Globus pallidus (tissue), 1 donor: Measurements from ENCODE around the gene SPATA46.
A peak's percentile ranks its signal among the peaks of the same experiment; 100 is the strongest.
"Not testable (repeated sequence)": the region's sequence is repeated elsewhere in the genome, so short reads cannot be mapped to it uniquely, and the experiment has no call there.

Experiments
- DNase-seq: peaks from one replicate; pipeline ENCODE4 v3.0.0-alpha.2; 2015; ENCODE audit warnings: low spot score

SPATA46 gene

GRCh38 chr1:162376691-162377090, at the start of gene SPATA46:
TSS of gene SPATA46 (minus strand) at chr1:162376854. CDS start at chr1:162376790, 64 bp downstream.
- no peak for DNase-seq

GRCh38 chr1:162422662-162423375, 46.2 kb upstream of the SPATA46 start:
- DNase-seq, result peak; percentile 43

GRCh38 chr1:162421258-162422164, 44.9 kb upstream of the SPATA46 start:
- no peak for DNase-seq

GRCh38 chr1:162420120-162420519, 43.5 kb upstream of the SPATA46 start:
- DNase-seq, result no peak

GRCh38 chr1:162419450-162419931, 42.8 kb upstream of the SPATA46 start:
- DNase-seq, result not testable (repeated sequence)

GRCh38 chr1:162418584-162418983, 41.9 kb upstream of the SPATA46 start:
- DNase-seq, result not testable (repeated sequence)

- DNase-seq, result no peak
These were observed 41.0 kb upstream of the SPATA46 start for GRCh38 chr1:162417650-162418049.

- no peak for DNase-seq
These were observed 40.3 kb upstream of the SPATA46 start for GRCh38 chr1:162416909-162417308.

GRCh38 chr1:162416215-162416614, 39.6 kb upstream of the SPATA46 start:
- DNase-seq, result no peak

- no peak for DNase-seq
These were observed 35.3 kb upstream of the SPATA46 start, which contains the start of gene SH2D1B for GRCh38 chr1:162412002-162412401. TSS of gene SH2D1B (minus strand) at chr1:162412136. CDS start at chr1:162412016, 120 bp downstream.

GRCh38 chr1:162407539-162407938, 30.9 kb upstream of the SPATA46 start:
- DNase-seq, result no peak

GRCh38 chr1:162406811-162407210, 30.2 kb upstream of the SPATA46 start:
- DNase-seq, result no peak

GRCh38 chr1:162405800-162406199, 29.1 kb upstream of the SPATA46 start:
- DNase-seq, result no peak

- no peak for DNase-seq
These were observed 28.0 kb upstream of the SPATA46 start for GRCh38 chr1:162404550-162405160.

GRCh38 chr1:162400790-162401355, 24.2 kb upstream of the SPATA46 start:
- no peak for DNase-seq

- DNase-seq, result no peak
These were observed 22.4 kb upstream of the SPATA46 start for GRCh38 chr1:162398999-162399580.

GRCh38 chr1:162397943-162398560, 21.4 kb upstream of the SPATA46 start:
- DNase-seq, result no peak

- no peak for DNase-seq
These were observed 20.4 kb upstream of the SPATA46 start for GRCh38 chr1:162397039-162397448.

GRCh38 chr1:162396201-162396906, 19.7 kb upstream of the SPATA46 start:
- DNase-seq, result no peak

- DNase-seq, result peak; percentile 29
These were observed 15.3 kb upstream of the SPATA46 start for GRCh38 chr1:162391790-162392563.
